Measurements from ENCODE around the gene NXN.

DNA sequence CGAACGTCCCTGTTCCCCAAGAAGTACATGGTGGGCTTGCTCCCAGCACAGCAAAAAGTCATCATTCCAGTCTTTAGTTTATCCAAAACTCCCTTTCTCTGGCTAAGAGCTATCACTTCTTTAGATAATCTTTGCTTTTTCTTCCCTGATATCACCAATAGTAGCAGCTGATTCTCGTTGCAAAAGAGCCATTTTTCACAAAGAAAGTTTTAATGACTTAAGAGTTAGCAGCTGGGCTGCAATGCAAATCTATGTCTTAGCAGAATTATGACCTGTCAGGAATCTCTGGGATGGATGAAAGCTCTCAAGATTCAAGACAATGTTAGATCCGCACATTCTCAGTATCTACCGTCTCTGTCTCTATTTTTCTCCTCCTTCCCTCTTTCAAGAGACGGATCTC, 53.8 kb downstream of the NXN start:
- TF ChIP-seq, protein P1, sequence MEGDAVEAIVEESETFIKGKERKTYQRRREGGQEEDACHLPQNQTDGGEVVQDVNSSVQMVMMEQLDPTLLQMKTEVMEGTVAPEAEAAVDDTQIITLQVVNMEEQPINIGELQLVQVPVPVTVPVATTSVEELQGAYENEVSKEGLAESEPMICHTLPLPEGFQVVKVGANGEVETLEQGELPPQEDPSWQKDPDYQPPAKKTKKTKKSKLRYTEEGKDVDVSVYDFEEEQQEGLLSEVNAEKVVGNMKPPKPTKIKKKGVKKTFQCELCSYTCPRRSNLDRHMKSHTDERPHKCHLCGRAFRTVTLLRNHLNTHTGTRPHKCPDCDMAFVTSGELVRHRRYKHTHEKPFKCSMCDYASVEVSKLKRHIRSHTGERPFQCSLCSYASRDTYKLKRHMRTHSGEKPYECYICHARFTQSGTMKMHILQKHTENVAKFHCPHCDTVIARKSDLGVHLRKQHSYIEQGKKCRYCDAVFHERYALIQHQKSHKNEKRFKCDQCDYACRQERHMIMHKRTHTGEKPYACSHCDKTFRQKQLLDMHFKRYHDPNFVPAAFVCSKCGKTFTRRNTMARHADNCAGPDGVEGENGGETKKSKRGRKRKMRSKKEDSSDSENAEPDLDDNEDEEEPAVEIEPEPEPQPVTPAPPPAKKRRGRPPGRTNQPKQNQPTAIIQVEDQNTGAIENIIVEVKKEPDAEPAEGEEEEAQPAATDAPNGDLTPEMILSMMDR (IDR thresholded peaks at IDR 0.05) = no peak
- no peak for TF ChIP-seq POLR2A (IDR thresholded peaks at IDR 0.05)

Measured in tibial nerve (tissue), 3 donors.